HepG2 (cell line): ENCODE data around the gene DNPEP.

Experiments used
- ATF6 ChIP-seq: sonication (generic); formaldehyde crosslinking; conservative IDR thresholded peaks from 2 replicates; pipeline ENCODE4 v1.4.0; 2020; ENCODE audit warnings: missing genetic modification reagents
- CBX5 ChIP-seq: sonication (generic); formaldehyde crosslinking; IDR thresholded peaks from 2 replicates; pipeline ENCODE4 v1.4.0; 2020; ENCODE audit warnings: missing genetic modification reagents, borderline replicate concordance
- CTCF ChIP-seq: sonication (generic); formaldehyde crosslinking; IDR thresholded peaks from 2 replicates; pipeline ENCODE4 v1.5.0; 2020; ENCODE audit warnings: mild to moderate bottlenecking, missing genetic modification reagents, moderate library complexity
- EZH2 ChIP-seq: conservative IDR thresholded peaks from 2 replicates; pipeline ENCODE4 v1.6.1; 2012; ENCODE audit warnings: mild to moderate bottlenecking, low read depth, low read length, moderate library complexity
- GMEB2 ChIP-seq: IDR thresholded peaks from 2 replicates; pipeline ENCODE4 v1.6.1; 2016; ENCODE audit warnings: missing biosample characterization, missing genetic modification reagents, low read depth
- HMGA1 ChIP-seq: sonication (generic); formaldehyde crosslinking; conservative IDR thresholded peaks from 2 replicates; pipeline ENCODE4 v1.4.0; 2020; ENCODE audit warnings: missing genetic modification reagents
- HNRNPLL ChIP-seq: fragments of 200-400 bp; formaldehyde crosslinking; IDR thresholded peaks from 2 replicates; pipeline ENCODE4 v1.6.1; 2017; ENCODE audit warnings: mild to moderate bottlenecking, low read depth, low read length; ENCODE audit not compliant: poor library complexity, severe bottlenecking
- NFYB ChIP-seq: sonication (generic); formaldehyde crosslinking; IDR thresholded peaks from 2 replicates; pipeline ENCODE4 v1.4.0; 2020; ENCODE audit warnings: missing genetic modification reagents
- POGZ ChIP-seq: sonication (generic); formaldehyde crosslinking; IDR thresholded peaks from 2 replicates; pipeline ENCODE4 v1.4.0; 2020; ENCODE audit warnings: mild to moderate bottlenecking, missing genetic modification reagents
- SKIL ChIP-seq: sonication (generic); formaldehyde crosslinking; IDR thresholded peaks from 2 replicates; pipeline ENCODE4 v1.8.0; 2022; ENCODE audit warnings: missing genetic modification reagents, mild to moderate bottlenecking, moderate library complexity, borderline replicate concordance
- SMAD3 ChIP-seq: sonication (generic); formaldehyde crosslinking; IDR thresholded peaks from 2 replicates; pipeline ENCODE4 v1.4.0; 2020; ENCODE audit warnings: missing genetic modification reagents
- ZNF574 ChIP-seq: sonication (generic); formaldehyde crosslinking; IDR thresholded peaks from 2 replicates; pipeline ENCODE4 v1.4.0; 2020; ENCODE audit warnings: missing genetic modification reagents
- ZXDC ChIP-seq: sonication (generic); formaldehyde crosslinking; IDR thresholded peaks from 2 replicates; pipeline ENCODE4 v1.5.0; 2020; ENCODE audit warnings: mild to moderate bottlenecking, missing genetic modification reagents

- TF ChIP-seq GMEB2 (CRISPR knock-in tag) (no peak), ZXDC (CRISPR knock-in tag) (no peak; the same call in 1 of the 2 replicates), HNRNPLL (no peak), SKIL (CRISPR knock-in tag) (peak; percentile 21; the same call in 1 of the 2 replicates), CBX5 (CRISPR knock-in tag) (peak; percentile 77), POGZ (CRISPR knock-in tag) (no peak), EZH2 (no peak), ATF6 (CRISPR knock-in tag) (peak; percentile 88; the same call in 1 of the 2 replicates), SMAD3 (CRISPR knock-in tag) (peak; percentile 86), NFYB (peak; percentile 32; the same call in 1 of the 2 replicates), HMGA1 (CRISPR knock-in tag) (no peak), CTCF (CRISPR knock-in tag) (no peak), ZNF574 (peak; percentile 78)
Measured at GRCh38 chr2:219331560-219332213, 56.0 kb downstream of the DNPEP start.
